Measurements from ENCODE around the gene LINC00305. TPM values are rescaled to one million over a fixed set of nuclear protein-coding genes. Genes with fewer than 3 reads are reported as not detected.

Gene LINC00305
- total RNA-seq, 1 donor from 2014 or later, result not detected

DNA sequence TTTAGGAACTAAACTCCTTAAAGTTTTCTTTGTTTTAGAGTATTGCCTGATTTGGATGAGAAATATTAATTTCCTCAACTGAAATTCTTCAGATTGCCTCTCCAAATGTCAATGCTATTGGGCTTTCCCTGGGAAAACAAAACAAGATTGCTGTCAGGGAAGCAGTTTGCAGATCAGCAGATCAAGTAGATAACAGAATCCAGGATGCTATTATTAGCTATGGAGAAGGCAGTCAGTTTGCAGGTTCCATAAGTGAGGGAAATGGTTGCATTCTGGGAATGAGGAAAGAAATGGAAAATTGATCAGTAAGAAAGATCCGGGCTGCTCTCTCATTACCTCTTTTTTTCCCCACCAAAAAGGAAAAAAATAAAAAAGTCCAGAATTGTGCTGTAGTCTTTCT lies 11.0 kb downstream of the LINC00305 start:
- DNase-seq, result no peak
- H3K36me3 Mint-ChIP-seq (ENCODE audit: unreplicated experiment), result no peaks in the 10 kb centered on the region
- H3K9me3 Mint-ChIP-seq (ENCODE audit: unreplicated experiment), result peaks cover 2% of the 10 kb centered on the region
- no peak overlapping the region for H3K27ac Mint-ChIP-seq (ENCODE audit: unreplicated experiment)
- TF ChIP-seq, protein P1, sequence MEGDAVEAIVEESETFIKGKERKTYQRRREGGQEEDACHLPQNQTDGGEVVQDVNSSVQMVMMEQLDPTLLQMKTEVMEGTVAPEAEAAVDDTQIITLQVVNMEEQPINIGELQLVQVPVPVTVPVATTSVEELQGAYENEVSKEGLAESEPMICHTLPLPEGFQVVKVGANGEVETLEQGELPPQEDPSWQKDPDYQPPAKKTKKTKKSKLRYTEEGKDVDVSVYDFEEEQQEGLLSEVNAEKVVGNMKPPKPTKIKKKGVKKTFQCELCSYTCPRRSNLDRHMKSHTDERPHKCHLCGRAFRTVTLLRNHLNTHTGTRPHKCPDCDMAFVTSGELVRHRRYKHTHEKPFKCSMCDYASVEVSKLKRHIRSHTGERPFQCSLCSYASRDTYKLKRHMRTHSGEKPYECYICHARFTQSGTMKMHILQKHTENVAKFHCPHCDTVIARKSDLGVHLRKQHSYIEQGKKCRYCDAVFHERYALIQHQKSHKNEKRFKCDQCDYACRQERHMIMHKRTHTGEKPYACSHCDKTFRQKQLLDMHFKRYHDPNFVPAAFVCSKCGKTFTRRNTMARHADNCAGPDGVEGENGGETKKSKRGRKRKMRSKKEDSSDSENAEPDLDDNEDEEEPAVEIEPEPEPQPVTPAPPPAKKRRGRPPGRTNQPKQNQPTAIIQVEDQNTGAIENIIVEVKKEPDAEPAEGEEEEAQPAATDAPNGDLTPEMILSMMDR (IDR thresholded peaks at IDR 0.05; ENCODE audit: partially characterized antibody, unreplicated experiment), result no peak
- H3K4me3 Mint-ChIP-seq (ENCODE audit: unreplicated experiment), result no peak overlapping the region
- H3K4me1 Mint-ChIP-seq (ENCODE audit: low read depth, unreplicated experiment), result peaks cover 2% of the 10 kb centered on the region
- H3K27me3 Mint-ChIP-seq (ENCODE audit: unreplicated experiment), result no peaks in the 10 kb centered on the region

DNA sequence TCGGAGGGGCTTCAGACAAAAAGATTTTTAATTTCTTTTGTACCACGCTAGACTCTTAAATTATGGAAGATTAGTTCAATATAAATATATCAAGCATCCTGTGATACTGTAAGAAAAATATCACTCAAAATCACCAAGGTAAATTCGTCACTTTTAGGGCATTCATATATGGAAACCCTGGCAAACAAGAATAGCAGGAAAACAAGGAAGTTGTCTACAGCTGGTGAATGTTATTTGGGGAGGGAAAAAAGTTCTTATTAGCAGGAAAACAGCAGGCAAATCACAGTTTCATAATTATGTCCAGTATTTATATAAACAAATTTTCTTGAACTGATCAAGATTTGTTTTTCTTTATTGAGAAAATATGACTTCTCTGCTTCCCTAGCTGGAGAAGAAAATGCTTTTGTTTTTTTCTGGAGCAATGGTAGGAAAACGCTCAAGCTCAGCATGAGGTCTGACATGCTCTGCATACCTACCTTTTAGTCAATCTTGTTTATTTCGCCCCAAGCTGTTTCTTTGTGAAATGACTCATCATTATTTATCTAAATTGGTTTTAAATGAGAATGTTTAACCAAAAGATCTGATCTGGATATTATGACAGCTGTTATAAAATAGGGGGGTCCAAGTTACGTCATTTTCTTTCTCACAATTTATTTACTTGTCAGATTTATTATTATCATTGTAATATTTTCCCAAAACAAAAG lies 14.7 kb downstream of the LINC00305 start:
- H3K9me3 Mint-ChIP-seq (ENCODE audit: unreplicated experiment), result no peaks in the 10 kb centered on the region
- DNase-seq, result no peak
- no peaks in the 10 kb centered on the region for H3K27me3 Mint-ChIP-seq (ENCODE audit: unreplicated experiment)
- H3K27ac Mint-ChIP-seq (ENCODE audit: unreplicated experiment), result no peak overlapping the region
- peaks cover 2% of the 10 kb centered on the region for H3K4me1 Mint-ChIP-seq (ENCODE audit: low read depth, unreplicated experiment)
- H3K36me3 Mint-ChIP-seq (ENCODE audit: unreplicated experiment), result no peaks in the 10 kb centered on the region
- TF ChIP-seq, protein P1 (IDR thresholded peaks at IDR 0.05; ENCODE audit: partially characterized antibody, unreplicated experiment), result no peak
- H3K4me3 Mint-ChIP-seq (ENCODE audit: unreplicated experiment), result no peak overlapping the region

DNA sequence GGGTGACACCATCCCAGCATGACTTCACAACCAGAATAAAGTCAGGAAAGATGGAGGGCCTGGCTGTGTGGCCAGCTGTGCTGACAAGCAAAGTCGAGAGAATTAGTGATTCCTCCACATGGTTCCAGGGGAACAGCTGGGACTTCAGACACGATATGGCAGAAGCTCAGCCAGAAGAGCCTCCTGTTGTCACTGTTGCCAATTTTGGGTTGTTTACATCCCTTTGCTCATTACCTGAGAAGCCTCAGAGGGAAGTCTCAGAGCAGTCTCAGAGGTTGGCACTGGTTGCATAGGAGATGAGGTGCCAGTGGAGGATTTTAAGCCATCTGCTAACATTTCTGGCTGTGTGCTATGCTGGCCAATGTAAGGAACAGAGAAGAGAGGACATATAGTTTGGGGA lies 16.0 kb downstream of the LINC00305 start:
- no peak for DNase-seq
- Mint-ChIP-seq H3K9me3 (ENCODE audit: unreplicated experiment) (no peaks in the 10 kb centered on the region), H3K4me3 (ENCODE audit: unreplicated experiment) (no peak overlapping the region), H3K27ac (ENCODE audit: unreplicated experiment) (no peak overlapping the region), H3K36me3 (ENCODE audit: unreplicated experiment) (no peaks in the 10 kb centered on the region), H3K4me1 (ENCODE audit: low read depth, unreplicated experiment) (peaks cover 2% of the 10 kb centered on the region), H3K27me3 (ENCODE audit: unreplicated experiment) (no peaks in the 10 kb centered on the region)
- TF ChIP-seq, protein P1 (IDR thresholded peaks at IDR 0.05; ENCODE audit: partially characterized antibody, unreplicated experiment), result no peak

DNA sequence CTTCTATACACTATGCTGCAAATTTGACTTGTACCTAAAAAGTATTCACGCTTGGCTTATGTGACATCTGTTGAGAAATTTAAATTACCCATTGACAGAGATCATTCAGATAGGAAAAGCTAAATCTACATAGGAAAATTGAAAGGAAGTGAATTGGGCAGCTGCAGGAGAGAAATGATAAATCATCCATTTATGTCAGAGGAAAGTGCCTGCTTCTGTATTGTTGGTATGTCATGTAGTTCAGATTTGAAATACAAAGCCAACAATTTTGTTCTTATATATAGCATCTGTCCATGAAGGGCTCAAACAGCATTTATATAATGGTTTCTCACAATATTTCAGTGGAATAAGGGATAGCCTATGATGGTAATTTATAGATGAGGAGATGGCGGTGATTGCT lies 17.6 kb downstream of the LINC00305 start:
- no peaks in the 10 kb centered on the region for H3K36me3 Mint-ChIP-seq (ENCODE audit: unreplicated experiment)
- TF ChIP-seq, protein P1 (IDR thresholded peaks at IDR 0.05; ENCODE audit: partially characterized antibody, unreplicated experiment), result no peak
- no peaks in the 10 kb centered on the region for H3K4me1 Mint-ChIP-seq (ENCODE audit: low read depth, unreplicated experiment)
- no peaks in the 10 kb centered on the region for H3K27me3 Mint-ChIP-seq (ENCODE audit: unreplicated experiment)
- H3K9me3 Mint-ChIP-seq (ENCODE audit: unreplicated experiment), result no peaks in the 10 kb centered on the region
- H3K4me3 Mint-ChIP-seq (ENCODE audit: unreplicated experiment), result no peak overlapping the region
- DNase-seq, result no peak
- H3K27ac Mint-ChIP-seq (ENCODE audit: unreplicated experiment), result no peak overlapping the region

DNA sequence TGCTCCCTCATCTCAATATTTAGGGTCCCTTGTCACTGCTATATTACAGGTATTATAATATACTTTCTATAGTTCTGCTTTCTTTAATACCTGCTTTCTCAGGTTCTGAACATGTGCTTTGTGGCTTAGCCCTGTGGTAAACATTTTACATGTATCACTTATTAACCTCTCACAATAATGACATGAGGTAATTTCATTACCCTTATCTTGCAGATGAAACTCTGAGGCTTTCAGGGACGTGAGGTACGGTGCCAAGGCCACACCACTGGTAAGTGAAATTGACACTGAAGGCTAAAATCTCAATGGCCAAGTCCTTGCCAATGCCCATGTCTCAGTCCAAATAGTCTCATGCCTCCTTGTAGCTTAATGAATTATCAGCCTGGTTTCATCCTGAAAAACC lies 21.7 kb downstream of the LINC00305 start:
- H3K27ac Mint-ChIP-seq (ENCODE audit: unreplicated experiment), result no peak overlapping the region
- no peaks in the 10 kb centered on the region for H3K36me3 Mint-ChIP-seq (ENCODE audit: unreplicated experiment)
- no peaks in the 10 kb centered on the region for H3K4me1 Mint-ChIP-seq (ENCODE audit: low read depth, unreplicated experiment)
- DNase-seq, result no peak
- no peaks in the 10 kb centered on the region for H3K9me3 Mint-ChIP-seq (ENCODE audit: unreplicated experiment)
- TF ChIP-seq, protein P1 (IDR thresholded peaks at IDR 0.05; ENCODE audit: partially characterized antibody, unreplicated experiment), result no peak
- no peak overlapping the region for H3K4me3 Mint-ChIP-seq (ENCODE audit: unreplicated experiment)
- peaks cover 3% of the 10 kb centered on the region for H3K27me3 Mint-ChIP-seq (ENCODE audit: unreplicated experiment)

Measured in glutamatergic neuron (in vitro differentiated cells).